ENCODE results near the gene INPP4B.

The INPP4B gene

GRCh38 chr4:142727149-142727548, 119.0 kb downstream of the INPP4B start:
- H3K27ac ChIP-seq (ENCODE audit: low read depth, low read length, poor library complexity, severe bottlenecking), result no peak overlapping the region
- H3K4me1 ChIP-seq (ENCODE audit: insufficient read depth, low read length, severe bottlenecking), result no peaks in the 10 kb centered on the region
- no peak overlapping the region for H2AFZ ChIP-seq (ENCODE audit: low read length)

GRCh38 chr4:142725886-142726285, 120.2 kb downstream of the INPP4B start:
- Histone ChIP-seq H3K79me2 (ENCODE audit: insufficient read depth, low read length) (no peaks in the 10 kb centered on the region), H3K9ac (ENCODE audit: low read length) (no peak overlapping the region), H3K9me2 (ENCODE audit: low read depth, low read length) (no peaks in the 10 kb centered on the region), H3K36me3 (ENCODE audit: insufficient read depth, low read length) (no peaks in the 10 kb centered on the region), H3K27me3 (ENCODE audit: insufficient read depth, low read length) (no peaks in the 10 kb centered on the region), H3K4me3 (ENCODE audit: low read depth, low read length, poor library complexity, severe bottlenecking) (no peak overlapping the region), H3F3A (ENCODE audit: insufficient read depth, low read length) (no peaks in the 10 kb centered on the region), H2AFZ (ENCODE audit: low read length) (no peak overlapping the region), H4K20me1 (ENCODE audit: insufficient read depth, low read length) (no peaks in the 10 kb centered on the region), H3K4me1 (ENCODE audit: insufficient read depth, low read length, severe bottlenecking) (no peaks in the 10 kb centered on the region), H3K4me2 (ENCODE audit: low read length) (no peak overlapping the region), H3K9me3 (ENCODE audit: low read length) (no peaks in the 10 kb centered on the region), H3K27ac (ENCODE audit: low read depth, low read length, poor library complexity, severe bottlenecking) (no peak overlapping the region)
- TF ChIP-seq, protein P1, sequence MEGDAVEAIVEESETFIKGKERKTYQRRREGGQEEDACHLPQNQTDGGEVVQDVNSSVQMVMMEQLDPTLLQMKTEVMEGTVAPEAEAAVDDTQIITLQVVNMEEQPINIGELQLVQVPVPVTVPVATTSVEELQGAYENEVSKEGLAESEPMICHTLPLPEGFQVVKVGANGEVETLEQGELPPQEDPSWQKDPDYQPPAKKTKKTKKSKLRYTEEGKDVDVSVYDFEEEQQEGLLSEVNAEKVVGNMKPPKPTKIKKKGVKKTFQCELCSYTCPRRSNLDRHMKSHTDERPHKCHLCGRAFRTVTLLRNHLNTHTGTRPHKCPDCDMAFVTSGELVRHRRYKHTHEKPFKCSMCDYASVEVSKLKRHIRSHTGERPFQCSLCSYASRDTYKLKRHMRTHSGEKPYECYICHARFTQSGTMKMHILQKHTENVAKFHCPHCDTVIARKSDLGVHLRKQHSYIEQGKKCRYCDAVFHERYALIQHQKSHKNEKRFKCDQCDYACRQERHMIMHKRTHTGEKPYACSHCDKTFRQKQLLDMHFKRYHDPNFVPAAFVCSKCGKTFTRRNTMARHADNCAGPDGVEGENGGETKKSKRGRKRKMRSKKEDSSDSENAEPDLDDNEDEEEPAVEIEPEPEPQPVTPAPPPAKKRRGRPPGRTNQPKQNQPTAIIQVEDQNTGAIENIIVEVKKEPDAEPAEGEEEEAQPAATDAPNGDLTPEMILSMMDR (IDR thresholded peaks at IDR 0.05; ENCODE audit: low read length), result no peak
- TF ChIP-seq EZH2 (IDR thresholded peaks at IDR 0.05; ENCODE audit: borderline replicate concordance, low read length), result no peak

More at GRCh38 chr4:142727149-142727548, 119.0 kb downstream of the INPP4B start:
- H3K79me2 ChIP-seq (ENCODE audit: insufficient read depth, low read length), result no peaks in the 10 kb centered on the region
- H3K9me2 ChIP-seq (ENCODE audit: low read depth, low read length), result no peaks in the 10 kb centered on the region
- no peak overlapping the region for H3K4me3 ChIP-seq (ENCODE audit: low read depth, low read length, poor library complexity, severe bottlenecking)
- H3K9ac ChIP-seq (ENCODE audit: low read length), result no peak overlapping the region
- H3K4me2 ChIP-seq (ENCODE audit: low read length), result no peak overlapping the region
- H4K20me1 ChIP-seq (ENCODE audit: insufficient read depth, low read length), result no peaks in the 10 kb centered on the region
- no peaks in the 10 kb centered on the region for H3K27me3 ChIP-seq (ENCODE audit: insufficient read depth, low read length)
- no peak for TF ChIP-seq EZH2 (IDR thresholded peaks at IDR 0.05; ENCODE audit: borderline replicate concordance, low read length)
- TF ChIP-seq, protein P1 (IDR thresholded peaks at IDR 0.05; ENCODE audit: low read length), result no peak
- H3K9me3 ChIP-seq (ENCODE audit: low read length), result no peaks in the 10 kb centered on the region
- no peaks in the 10 kb centered on the region for H3F3A ChIP-seq (ENCODE audit: insufficient read depth, low read length)
- H3K36me3 ChIP-seq (ENCODE audit: insufficient read depth, low read length), result no peaks in the 10 kb centered on the region

- no peak overlapping the region for H3K4me3 ChIP-seq (ENCODE audit: low read depth, low read length, poor library complexity, severe bottlenecking)
- H3K4me2 ChIP-seq (ENCODE audit: low read length), result no peak overlapping the region
- no peaks in the 10 kb centered on the region for H3F3A ChIP-seq (ENCODE audit: insufficient read depth, low read length)
- H3K27me3 ChIP-seq (ENCODE audit: insufficient read depth, low read length), result no peaks in the 10 kb centered on the region
- no peak overlapping the region for H3K9ac ChIP-seq (ENCODE audit: low read length)
- no peaks in the 10 kb centered on the region for H3K79me2 ChIP-seq (ENCODE audit: insufficient read depth, low read length)
- H3K36me3 ChIP-seq (ENCODE audit: insufficient read depth, low read length), result no peaks in the 10 kb centered on the region
- H3K9me2 ChIP-seq (ENCODE audit: low read depth, low read length), result no peaks in the 10 kb centered on the region
- no peak for TF ChIP-seq EZH2 (IDR thresholded peaks at IDR 0.05; ENCODE audit: borderline replicate concordance, low read length)
- TF ChIP-seq, protein P1 (IDR thresholded peaks at IDR 0.05; ENCODE audit: low read length), result no peak
- H3K9me3 ChIP-seq (ENCODE audit: low read length), result no peaks in the 10 kb centered on the region
- H2AFZ ChIP-seq (ENCODE audit: low read length), result no peak overlapping the region
- no peak overlapping the region for H3K27ac ChIP-seq (ENCODE audit: low read depth, low read length, poor library complexity, severe bottlenecking)
- H4K20me1 ChIP-seq (ENCODE audit: insufficient read depth, low read length), result no peaks in the 10 kb centered on the region
- H3K4me1 ChIP-seq (ENCODE audit: insufficient read depth, low read length, severe bottlenecking), result no peaks in the 10 kb centered on the region
These were observed 124.9 kb downstream of the INPP4B start for GRCh38 chr4:142721187-142721586.
